GM19467 (cell line): ENCODE data around the gene PHACTR2.
"Not testable (repeated sequence)": the region's sequence is repeated elsewhere in the genome, so short reads cannot be mapped to it uniquely, and the experiment has no call there.

ENCODE experiments used
- ATAC-seq: cut with Tn5 transposase; IDR thresholded peaks from one replicate; pipeline ENCODE4 v1.9.1; 2021; ENCODE audit warnings: mild to moderate bottlenecking, moderate library complexity; ENCODE audit not compliant: unreplicated experiment

The PHACTR2 gene

DNA sequence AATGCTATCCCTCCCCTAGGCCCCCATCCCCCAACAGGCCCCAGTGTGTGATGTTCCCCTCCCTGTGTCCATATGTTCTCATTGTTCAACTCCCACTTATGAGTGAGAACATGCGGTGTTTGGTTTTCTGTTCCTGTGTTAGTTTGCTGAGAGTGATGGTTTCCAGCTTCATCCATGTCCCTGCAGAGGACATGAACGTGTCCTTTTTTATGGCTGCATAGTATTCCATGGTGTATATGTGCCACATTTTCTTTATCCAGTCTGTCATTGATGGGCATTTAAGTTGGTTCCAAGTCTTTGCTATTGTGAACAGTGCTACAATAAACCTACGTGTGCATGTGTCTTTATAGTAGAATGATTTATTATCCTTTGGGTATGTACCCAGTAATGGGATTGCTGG is 173.9 kb downstream of the PHACTR2 start:
- ATAC-seq: not testable (repeated sequence)

DNA sequence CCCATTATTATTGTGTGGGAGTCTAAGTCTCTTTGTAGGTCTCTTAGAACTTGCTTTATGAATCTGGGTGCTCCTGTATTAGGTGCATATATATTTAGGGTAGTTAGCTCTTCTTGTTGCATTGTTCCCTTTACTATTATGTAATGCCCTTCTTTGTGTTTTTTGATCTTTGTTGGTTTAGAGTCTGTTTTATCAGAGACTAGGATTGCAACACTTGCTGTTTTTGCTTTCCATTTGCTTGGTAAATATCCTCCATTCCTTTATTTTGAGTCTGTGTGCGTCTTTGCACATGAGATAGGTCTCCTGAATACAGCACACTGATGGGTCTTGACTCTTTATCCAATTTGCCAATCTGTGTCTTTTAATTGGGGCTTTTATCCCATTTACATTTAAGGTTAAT is 177.3 kb downstream of the PHACTR2 start:
- not testable (repeated sequence) for ATAC-seq

- not testable (repeated sequence) for ATAC-seq
Measured at GRCh38 chr6:143856762-143857161, 179.0 kb downstream of the PHACTR2 start.

GRCh38 chr6:143857651-143858050 is 179.9 kb downstream of the PHACTR2 start:
- ATAC-seq: no peak

DNA sequence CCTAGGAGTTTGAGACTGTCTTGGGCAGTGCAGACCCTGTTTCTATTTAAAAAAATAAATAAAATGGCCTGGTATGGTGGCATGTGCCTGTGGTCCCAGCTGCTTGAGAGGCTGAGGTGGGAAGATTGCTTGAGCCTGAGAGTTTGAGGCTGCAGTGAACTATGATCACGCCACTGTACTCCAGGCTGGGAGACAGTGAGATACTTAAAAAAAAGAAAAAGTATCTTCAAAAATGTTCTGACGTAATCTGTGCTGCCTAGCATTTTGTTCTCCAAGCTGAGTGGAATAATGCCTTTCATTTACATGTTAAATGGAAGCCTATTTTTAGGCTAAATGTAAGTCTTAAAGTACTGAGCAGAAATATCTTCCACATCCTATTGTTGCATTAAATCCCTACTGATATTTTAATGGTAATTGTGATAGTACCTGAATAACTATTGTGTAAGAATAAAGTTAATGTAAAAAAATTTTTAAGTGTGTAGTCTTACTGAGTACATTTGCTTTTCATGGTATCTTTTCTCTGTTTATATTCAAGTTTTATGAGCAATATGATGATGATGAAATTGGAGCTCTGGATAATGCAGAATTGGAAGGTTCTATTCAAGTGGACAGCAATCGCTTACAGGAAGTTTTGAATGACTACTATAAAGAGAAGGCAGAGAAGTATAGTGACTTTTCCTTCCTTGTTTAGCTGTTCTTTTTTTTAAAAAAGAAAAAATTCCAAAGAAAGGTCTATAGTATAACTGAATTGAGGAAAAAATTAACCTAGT is 182.3 kb downstream of the PHACTR2 start:
- ATAC-seq: no peak

DNA sequence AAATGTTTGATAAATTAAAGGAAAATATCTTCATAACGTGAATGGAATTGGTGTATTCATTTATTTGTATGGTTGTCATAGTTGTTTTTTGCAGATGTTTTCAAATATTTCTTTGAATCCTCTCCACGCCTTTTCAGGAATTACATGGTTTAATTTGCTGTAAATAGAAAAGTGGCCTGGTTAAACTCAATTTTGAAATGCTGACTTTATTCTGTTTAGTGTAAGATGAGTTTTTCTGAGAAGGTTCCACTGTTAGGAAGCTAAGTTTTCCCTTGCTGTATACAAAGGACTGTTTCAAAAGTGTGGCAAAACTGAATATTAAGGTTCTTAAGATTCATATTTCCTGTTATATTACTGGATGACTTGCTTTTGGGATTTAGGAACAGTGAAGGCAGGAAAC is 186.0 kb downstream of the PHACTR2 start:
- no peak for ATAC-seq

GRCh38 chr6:143864234-143864633 is 186.5 kb downstream of the PHACTR2 start, which contains the start of gene ZC2HC1B:
Gene ZC2HC1B, plus strand, starts transcription at chr6:143864474. Its CDS starts 66 bp downstream, at chr6:143864540.
- no peak for ATAC-seq

DNA sequence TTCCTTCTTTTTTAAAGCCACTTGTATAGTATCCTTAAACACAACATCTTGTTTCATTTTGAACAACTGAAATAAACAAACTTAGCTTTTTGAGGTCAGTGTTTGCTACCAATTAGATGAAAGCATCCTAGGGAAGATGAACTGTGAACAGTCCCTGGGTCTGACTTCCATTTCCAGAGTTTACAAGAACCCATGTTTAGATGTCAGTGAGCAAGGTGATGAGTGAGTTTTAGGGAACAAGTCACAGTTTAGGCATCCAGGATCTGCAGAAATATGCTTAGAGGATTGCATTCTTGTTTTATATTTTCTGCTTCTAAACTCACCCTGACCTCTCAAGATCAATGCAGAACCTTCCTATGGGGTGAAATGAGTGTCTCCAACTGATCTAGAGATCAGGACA is 189.5 kb downstream of the PHACTR2 start:
- ATAC-seq: no peak

DNA sequence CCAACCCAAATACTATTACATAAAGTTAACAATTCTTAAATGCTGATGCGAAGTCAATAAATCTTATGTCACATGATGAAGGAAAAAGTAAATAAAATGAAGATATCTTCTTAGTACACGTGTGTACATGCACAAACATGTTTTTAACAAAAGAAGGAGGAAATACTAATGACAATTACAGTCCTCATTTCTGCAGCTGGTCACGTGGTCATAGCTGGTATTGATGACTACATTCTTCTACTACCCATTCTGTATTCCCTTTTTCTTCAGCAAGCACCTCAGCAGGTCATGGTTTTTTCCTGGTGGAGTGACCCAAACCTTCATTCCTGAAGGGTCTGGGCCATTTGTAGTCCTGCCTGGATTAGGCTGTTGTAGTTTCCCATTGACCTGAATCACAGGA is 191.0 kb downstream of the PHACTR2 start:
- ATAC-seq: not testable (repeated sequence)

GRCh38 chr6:143871202-143871730 is 193.5 kb downstream of the PHACTR2 start:
- not testable (repeated sequence) for ATAC-seq

DNA sequence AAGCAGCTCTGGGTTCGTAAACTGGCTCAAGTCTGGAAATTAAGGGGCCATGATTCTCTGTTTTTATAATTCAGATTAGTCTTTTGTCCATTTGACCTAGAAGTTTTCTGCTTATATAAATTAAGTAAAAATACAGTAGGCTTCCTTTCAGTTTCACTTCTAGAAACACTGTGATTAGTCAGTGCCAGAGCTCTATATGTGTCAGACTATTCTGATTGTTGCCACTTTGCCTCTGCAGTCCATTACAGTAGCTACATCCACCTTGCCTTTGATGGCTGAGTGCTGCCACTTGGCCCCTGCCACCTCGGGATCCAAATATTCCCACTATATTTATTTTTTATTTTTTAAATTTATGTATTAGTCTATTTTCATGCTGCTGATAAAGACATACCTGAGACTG is 194.4 kb downstream of the PHACTR2 start:
- peak; percentile 89 for ATAC-seq

- not testable (repeated sequence) for ATAC-seq
Measured at GRCh38 chr6:143873600-143873999, 195.8 kb downstream of the PHACTR2 start.

- ATAC-seq: not testable (repeated sequence)
Measured at GRCh38 chr6:143874503-143874902, 196.7 kb downstream of the PHACTR2 start.

GRCh38 chr6:143877584-143878271 is 200.0 kb downstream of the PHACTR2 start:
- no peak for ATAC-seq

GRCh38 chr6:143878272-143878760 is 200.6 kb downstream of the PHACTR2 start:
- no peak for ATAC-seq

DNA sequence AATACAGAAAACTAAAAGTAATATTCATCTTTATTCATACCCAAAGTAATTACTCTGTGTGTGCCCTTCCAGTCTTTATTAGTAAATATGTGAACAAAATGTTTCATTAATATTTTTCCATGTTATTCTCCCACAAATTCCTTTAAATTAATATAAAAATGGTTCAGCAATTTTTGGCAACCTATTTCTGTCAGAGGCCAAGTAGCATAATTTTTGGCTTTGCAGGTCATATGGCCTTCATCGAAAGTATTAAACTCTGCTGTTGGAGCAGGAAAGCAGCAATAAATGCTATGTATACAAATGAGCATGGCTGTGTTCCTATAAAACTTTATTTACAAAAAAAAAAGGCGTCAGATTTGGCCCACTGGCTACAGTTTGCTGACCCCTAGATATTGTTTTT is 202.6 kb downstream of the PHACTR2 start:
- ATAC-seq: no peak
